ENCODE measurements around the gene ARFGAP1.

Gene ARFGAP1

GRCh38 chr20:63272105-63273058 lies at the start of gene ARFGAP1:
Gene ARFGAP1 (plus strand): TSS chr20:63272813. CDS start chr20:63275581, 2,768 bp downstream.
- H3K36me3 ChIP-seq (ENCODE audit: insufficient read depth, low read length), result peaks cover 12% of the 10 kb centered on the region; the same call in 1 of the 2 replicates
- TF ChIP-seq CTCF (conservative IDR thresholded peaks at IDR 0.05; ENCODE audit: low read length) (no peak), EZH2phosphoT487 (IDR thresholded peaks at IDR 0.05; ENCODE audit: borderline replicate concordance) (no peak)

GRCh38 chr20:63223121-63223825 lies 49.3 kb upstream of the ARFGAP1 start:
- TF ChIP-seq EZH2phosphoT487 (IDR thresholded peaks at IDR 0.05; ENCODE audit: borderline replicate concordance), result no peak
- peak; percentile 86 for TF ChIP-seq CTCF (conservative IDR thresholded peaks at IDR 0.05; ENCODE audit: low read length)
- Histone ChIP-seq H3K4me2 (ENCODE audit: low read depth, low read length, poor library complexity, severe bottlenecking) (no peak overlapping the region), H3K36me3 (ENCODE audit: insufficient read depth, low read length) (no peaks in the 10 kb centered on the region), H4K20me1 (ENCODE audit: insufficient read depth, low read length, poor library complexity, severe bottlenecking) (no peaks in the 10 kb centered on the region), H3F3A (ENCODE audit: low read depth) (no peaks in the 10 kb centered on the region), H3K4me1 (ENCODE audit: insufficient read depth, low read length, poor library complexity, severe bottlenecking) (no peaks in the 10 kb centered on the region), H3K4me3 (ENCODE audit: low read length, poor library complexity, severe bottlenecking) (no peak overlapping the region), H3K9ac (ENCODE audit: low read depth, low read length, poor library complexity, severe bottlenecking) (no peak overlapping the region), H3K79me2 (ENCODE audit: insufficient read depth, low read length) (no peaks in the 10 kb centered on the region), H3K9me3 (ENCODE audit: insufficient read depth, low read depth, low read length) (no peaks in the 10 kb centered on the region), H2AFZ (ENCODE audit: low read length) (no peak overlapping the region), H3K27me3 (ENCODE audit: insufficient read depth, low read length, poor library complexity, severe bottlenecking) (no peaks in the 10 kb centered on the region), H3K9me2 (replicated peaks; ENCODE audit: low read depth, low read length) (no peaks in the 10 kb centered on the region)

More at GRCh38 chr20:63272105-63273058, at the start of gene ARFGAP1:
- no peaks in the 10 kb centered on the region for H3K9me2 ChIP-seq (replicated peaks; ENCODE audit: low read depth, low read length)
- H2AFZ ChIP-seq (ENCODE audit: low read length), result peak within 1 kb of the TSS; percentile 63; the same call in 1 of the 2 replicates
- peaks cover 46% of the 10 kb centered on the region for H3K79me2 ChIP-seq (ENCODE audit: insufficient read depth, low read length)
- H3K4me1 ChIP-seq (ENCODE audit: insufficient read depth, low read length, poor library complexity, severe bottlenecking), result peaks cover 12% of the 10 kb centered on the region
- H3K4me3 ChIP-seq (ENCODE audit: low read length, poor library complexity, severe bottlenecking), result peak within 1 kb of the TSS; percentile 82
- peak within 1 kb of the TSS; percentile 95 for H3K4me2 ChIP-seq (ENCODE audit: low read depth, low read length, poor library complexity, severe bottlenecking)
- H3K27me3 ChIP-seq (ENCODE audit: insufficient read depth, low read length, poor library complexity, severe bottlenecking), result no peaks in the 10 kb centered on the region
- peaks cover 22% of the 10 kb centered on the region for H4K20me1 ChIP-seq (ENCODE audit: insufficient read depth, low read length, poor library complexity, severe bottlenecking)
- peak within 1 kb of the TSS; percentile 84 for H3K9ac ChIP-seq (ENCODE audit: low read depth, low read length, poor library complexity, severe bottlenecking)
- no peaks in the 10 kb centered on the region for H3F3A ChIP-seq (ENCODE audit: low read depth)
- H3K9me3 ChIP-seq (ENCODE audit: insufficient read depth, low read depth, low read length), result no peaks in the 10 kb centered on the region

- H3K36me3 ChIP-seq (ENCODE audit: insufficient read depth, low read length), result no peaks in the 10 kb centered on the region
- H3K4me1 ChIP-seq (ENCODE audit: insufficient read depth, low read length, poor library complexity, severe bottlenecking), result no peaks in the 10 kb centered on the region
- no peaks in the 10 kb centered on the region for H3F3A ChIP-seq (ENCODE audit: low read depth)
- H2AFZ ChIP-seq (ENCODE audit: low read length), result no peak overlapping the region
- H3K4me2 ChIP-seq (ENCODE audit: low read depth, low read length, poor library complexity, severe bottlenecking), result no peak overlapping the region
- H3K27me3 ChIP-seq (ENCODE audit: insufficient read depth, low read length, poor library complexity, severe bottlenecking), result no peaks in the 10 kb centered on the region
- no peaks in the 10 kb centered on the region for H3K79me2 ChIP-seq (ENCODE audit: insufficient read depth, low read length)
- H3K9me2 ChIP-seq (replicated peaks; ENCODE audit: low read depth, low read length), result no peaks in the 10 kb centered on the region
- H4K20me1 ChIP-seq (ENCODE audit: insufficient read depth, low read length, poor library complexity, severe bottlenecking), result no peaks in the 10 kb centered on the region
- H3K9ac ChIP-seq (ENCODE audit: low read depth, low read length, poor library complexity, severe bottlenecking), result no peak overlapping the region
- H3K4me3 ChIP-seq (ENCODE audit: low read length, poor library complexity, severe bottlenecking), result no peak overlapping the region
- no peaks in the 10 kb centered on the region for H3K9me3 ChIP-seq (ENCODE audit: insufficient read depth, low read depth, low read length)
- TF ChIP-seq EZH2phosphoT487 (IDR thresholded peaks at IDR 0.05; ENCODE audit: borderline replicate concordance), result no peak
- no peak for TF ChIP-seq CTCF (conservative IDR thresholded peaks at IDR 0.05; ENCODE audit: low read length)
These were observed 48.8 kb upstream of the ARFGAP1 start for GRCh38 chr20:63223826-63224207.
